ENCODE data around the gene CIITA. TPM values are rescaled to one million over a fixed set of nuclear protein-coding genes. Genes with fewer than 3 reads are reported as not detected.
"Not testable (repeated sequence)": the region's sequence is repeated elsewhere in the genome, so short reads cannot be mapped to it uniquely, and the experiment has no call there.

Gene CIITA
- total RNA-seq, 2 donors from 2014 or later, result 0.26 TPM; not detected in 1

DNA sequence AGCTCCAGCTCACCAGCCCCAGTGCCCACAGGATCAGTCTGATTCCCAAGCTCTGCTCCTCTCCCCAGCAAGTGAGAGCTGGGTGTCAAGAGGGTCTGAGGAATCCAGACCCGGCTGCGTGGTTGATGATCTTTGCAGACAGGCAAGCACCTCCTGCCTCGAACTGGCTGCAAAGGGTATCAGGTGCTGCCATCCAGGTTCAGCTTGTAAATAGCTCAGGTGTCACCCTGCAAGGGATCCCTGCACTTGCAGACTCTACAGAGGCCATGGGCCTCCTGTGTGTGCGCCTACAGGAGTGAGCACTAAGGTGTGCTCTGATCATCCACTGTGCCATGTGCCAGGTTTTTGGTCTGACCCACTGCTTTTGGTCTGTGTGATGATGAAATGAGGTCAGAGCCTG lies 49.1 kb downstream of the CIITA start:
- no peaks in the 10 kb centered on the region for H3K27me3 ChIP-seq (ENCODE audit: control insufficient read depth, insufficient read depth, low read length, poor library complexity, severe bottlenecking)
- no peaks in the 10 kb centered on the region for H3K27me3 Mint-ChIP-seq (ENCODE audit: insufficient read depth)
- no peaks in the 10 kb centered on the region for H3K9me3 ChIP-seq (ENCODE audit: control insufficient read depth, low read length)
- peaks cover 9% of the 10 kb centered on the region for H3K36me3 ChIP-seq (ENCODE audit: control insufficient read depth, insufficient read depth, low read length)
- TF ChIP-seq, protein P1, sequence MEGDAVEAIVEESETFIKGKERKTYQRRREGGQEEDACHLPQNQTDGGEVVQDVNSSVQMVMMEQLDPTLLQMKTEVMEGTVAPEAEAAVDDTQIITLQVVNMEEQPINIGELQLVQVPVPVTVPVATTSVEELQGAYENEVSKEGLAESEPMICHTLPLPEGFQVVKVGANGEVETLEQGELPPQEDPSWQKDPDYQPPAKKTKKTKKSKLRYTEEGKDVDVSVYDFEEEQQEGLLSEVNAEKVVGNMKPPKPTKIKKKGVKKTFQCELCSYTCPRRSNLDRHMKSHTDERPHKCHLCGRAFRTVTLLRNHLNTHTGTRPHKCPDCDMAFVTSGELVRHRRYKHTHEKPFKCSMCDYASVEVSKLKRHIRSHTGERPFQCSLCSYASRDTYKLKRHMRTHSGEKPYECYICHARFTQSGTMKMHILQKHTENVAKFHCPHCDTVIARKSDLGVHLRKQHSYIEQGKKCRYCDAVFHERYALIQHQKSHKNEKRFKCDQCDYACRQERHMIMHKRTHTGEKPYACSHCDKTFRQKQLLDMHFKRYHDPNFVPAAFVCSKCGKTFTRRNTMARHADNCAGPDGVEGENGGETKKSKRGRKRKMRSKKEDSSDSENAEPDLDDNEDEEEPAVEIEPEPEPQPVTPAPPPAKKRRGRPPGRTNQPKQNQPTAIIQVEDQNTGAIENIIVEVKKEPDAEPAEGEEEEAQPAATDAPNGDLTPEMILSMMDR (conservative IDR thresholded peaks at IDR 0.05), result no peak
- no peaks in the 10 kb centered on the region for H3K4me1 ChIP-seq (ENCODE audit: control insufficient read depth, insufficient read depth, low read length)
- H3K36me3 Mint-ChIP-seq (ENCODE audit: low read depth), result peaks cover 28% of the 10 kb centered on the region
- H3K27ac ChIP-seq (ENCODE audit: low read depth, low read length), result no peak overlapping the region
- H3K4me1 Mint-ChIP-seq, result no peaks in the 10 kb centered on the region
- DNase-seq, result no peak
- no peaks in the 10 kb centered on the region for H3K9me3 Mint-ChIP-seq
- 68 to 75% methylated on average over 4 of the region's 4 CpGs for WGBS, 2 experiments (ENCODE audit: insufficient coverage in 1 of 2, insufficient read length in 1 of 2)
- no peak overlapping the region for H3K9ac ChIP-seq (ENCODE audit: extremely low read depth, low read length, poor library complexity, severe bottlenecking)
- no peak overlapping the region for H3K4me3 ChIP-seq (ENCODE audit: low read length)
- no peak overlapping the region for H3K27ac Mint-ChIP-seq
- no peak overlapping the region for H3K4me3 Mint-ChIP-seq

DNA sequence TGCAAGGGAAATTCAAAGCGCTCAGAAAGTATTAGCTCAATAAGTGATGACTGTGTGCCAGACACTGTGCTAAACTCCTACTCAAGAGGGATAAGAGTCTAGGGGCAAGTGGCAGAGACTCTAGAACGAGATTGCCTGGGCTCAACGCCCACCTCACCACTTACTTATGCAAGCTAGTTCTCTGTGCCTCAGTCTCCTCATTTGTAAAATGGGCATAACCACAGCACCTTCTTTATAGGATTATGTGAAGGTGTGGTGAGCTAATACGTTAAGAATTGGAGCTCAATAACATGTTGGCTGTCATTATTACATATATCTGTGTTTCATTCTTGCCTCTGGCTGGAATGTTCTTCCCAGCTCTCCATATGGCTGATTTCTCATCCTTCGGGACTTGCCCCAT lies 49.9 kb downstream of the CIITA start:
- DNase-seq, result no peak
- Histone ChIP-seq H3K27me3 (ENCODE audit: control insufficient read depth, insufficient read depth, low read length, poor library complexity, severe bottlenecking) (no peaks in the 10 kb centered on the region), H3K9me3 (ENCODE audit: control insufficient read depth, low read length) (no peaks in the 10 kb centered on the region), H3K36me3 (ENCODE audit: control insufficient read depth, insufficient read depth, low read length) (peaks cover 9% of the 10 kb centered on the region), H3K27ac (ENCODE audit: low read depth, low read length) (no peak overlapping the region), H3K4me1 (ENCODE audit: control insufficient read depth, insufficient read depth, low read length) (no peaks in the 10 kb centered on the region), H3K9ac (ENCODE audit: extremely low read depth, low read length, poor library complexity, severe bottlenecking) (no peak overlapping the region), H3K4me3 (ENCODE audit: low read length) (no peak overlapping the region)
- Mint-ChIP-seq H3K36me3 (ENCODE audit: low read depth) (peaks cover 31% of the 10 kb centered on the region), H3K27ac (no peak overlapping the region), H3K27me3 (ENCODE audit: insufficient read depth) (no peaks in the 10 kb centered on the region), H3K4me1 (no peaks in the 10 kb centered on the region), H3K9me3 (no peaks in the 10 kb centered on the region), H3K4me3 (no peak overlapping the region)
- TF ChIP-seq, protein P1 (conservative IDR thresholded peaks at IDR 0.05), result no peak
- WGBS, 2 experiments (ENCODE audit: insufficient coverage in 1 of 2, insufficient read length in 1 of 2), result 96 to 100% methylated on average over 2 to 5 of the region's 5 CpGs

DNA sequence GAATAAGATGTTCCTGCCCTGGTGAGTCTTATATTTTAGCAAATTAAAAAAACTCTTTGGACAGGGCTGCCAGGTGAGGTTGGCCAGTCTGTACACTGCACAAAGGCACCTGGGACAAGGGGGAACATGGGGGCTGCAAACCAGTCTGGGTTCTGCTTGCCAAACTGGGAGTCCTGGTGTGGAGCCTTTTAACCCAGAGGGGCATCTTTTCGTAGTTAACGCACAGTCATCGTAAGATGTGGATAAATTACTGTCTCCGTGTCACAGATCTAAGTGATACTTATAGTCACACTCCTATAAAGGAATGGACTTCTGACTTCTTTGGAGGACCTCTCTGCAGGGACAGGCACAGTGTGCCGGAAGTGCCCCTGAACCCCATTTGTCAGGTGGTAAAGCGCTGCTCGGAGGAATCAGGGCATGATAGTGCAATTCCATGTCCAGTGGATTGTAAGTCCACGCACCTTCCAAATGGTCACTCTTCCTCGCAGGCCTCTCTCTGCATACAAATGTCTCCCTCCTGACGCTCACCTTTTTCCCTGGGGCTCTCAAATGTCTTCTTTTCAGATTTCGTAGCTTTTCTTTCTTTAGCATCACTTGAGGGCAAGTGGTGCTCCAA lies 50.6 kb downstream of the CIITA start:
- Histone ChIP-seq H3K36me3 (ENCODE audit: control insufficient read depth, insufficient read depth, low read length) (peaks cover 9% of the 10 kb centered on the region), H3K9me3 (ENCODE audit: control insufficient read depth, low read length) (no peaks in the 10 kb centered on the region), H3K4me3 (ENCODE audit: low read length) (no peak overlapping the region), H3K9ac (ENCODE audit: extremely low read depth, low read length, poor library complexity, severe bottlenecking) (no peak overlapping the region), H3K4me1 (ENCODE audit: control insufficient read depth, insufficient read depth, low read length) (no peaks in the 10 kb centered on the region), H3K27me3 (ENCODE audit: control insufficient read depth, insufficient read depth, low read length, poor library complexity, severe bottlenecking) (no peaks in the 10 kb centered on the region), H3K27ac (ENCODE audit: low read depth, low read length) (no peak overlapping the region)
- Mint-ChIP-seq H3K27me3 (ENCODE audit: insufficient read depth) (no peaks in the 10 kb centered on the region), H3K4me3 (no peak overlapping the region), H3K36me3 (ENCODE audit: low read depth) (peaks cover 31% of the 10 kb centered on the region), H3K9me3 (no peaks in the 10 kb centered on the region), H3K4me1 (no peaks in the 10 kb centered on the region), H3K27ac (no peak overlapping the region)
- TF ChIP-seq, protein P1 (conservative IDR thresholded peaks at IDR 0.05), result no peak
- 92 to 95% methylated on average over 11 of the region's 11 CpGs for WGBS, 2 experiments (ENCODE audit: insufficient coverage in 1 of 2, insufficient read length in 1 of 2)
- DNase-seq, result no peak

DNA sequence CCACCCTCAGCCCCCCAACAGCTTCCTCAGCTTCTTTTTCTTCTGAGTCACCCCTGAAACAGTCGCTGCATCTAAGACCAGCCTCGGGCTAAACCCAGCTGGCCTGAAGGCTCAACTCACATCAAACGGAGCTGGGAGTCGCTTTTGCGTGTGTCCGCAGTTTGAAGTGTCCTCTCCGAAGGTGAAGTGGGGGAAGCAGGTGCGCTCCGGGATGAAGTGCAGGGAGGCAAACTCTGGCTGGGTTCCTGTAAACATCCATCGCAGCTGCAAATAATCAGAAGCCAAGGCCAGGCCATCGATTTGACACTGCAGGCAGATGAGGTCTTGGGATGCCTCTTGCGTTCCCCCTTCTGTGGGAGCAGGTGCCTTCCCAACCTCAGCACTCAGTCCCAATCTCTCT lies 52.1 kb downstream of the CIITA start:
- H3K27ac ChIP-seq (ENCODE audit: low read depth, low read length); H3K9me3 Mint-ChIP-seq; H3K27me3 ChIP-seq (ENCODE audit: control insufficient read depth, insufficient read depth, low read length, poor library complexity, severe bottlenecking); H3K4me3 Mint-ChIP-seq; DNase-seq; H3K27ac Mint-ChIP-seq; H3K4me3 ChIP-seq (ENCODE audit: low read length); H3K4me1 Mint-ChIP-seq; H3K9ac ChIP-seq (ENCODE audit: extremely low read depth, low read length, poor library complexity, severe bottlenecking); H3K27me3 Mint-ChIP-seq (ENCODE audit: insufficient read depth); H3K9me3 ChIP-seq (ENCODE audit: control insufficient read depth, low read length); H3K4me1 ChIP-seq (ENCODE audit: control insufficient read depth, insufficient read depth, low read length): not testable (repeated sequence)
- WGBS, 2 experiments (ENCODE audit: insufficient coverage in 1 of 2, insufficient read length in 1 of 2), result 90 to 93% methylated on average over 9 to 12 of the region's 12 CpGs
- peaks cover 15% of the 10 kb centered on the region for H3K36me3 ChIP-seq (ENCODE audit: control insufficient read depth, insufficient read depth, low read length)
- peaks cover 38% of the 10 kb centered on the region for H3K36me3 Mint-ChIP-seq (ENCODE audit: low read depth)

All from endodermal cell (in vitro differentiated cells).